ENCODE measurements around the gene PRF1. TPM values are rescaled to one million over a fixed set of nuclear protein-coding genes. Genes with fewer than 3 reads are reported as not detected.

Gene PRF1
- polyA plus RNA-seq, 1 donor from 2014 or later: 24.3 TPM

DNA sequence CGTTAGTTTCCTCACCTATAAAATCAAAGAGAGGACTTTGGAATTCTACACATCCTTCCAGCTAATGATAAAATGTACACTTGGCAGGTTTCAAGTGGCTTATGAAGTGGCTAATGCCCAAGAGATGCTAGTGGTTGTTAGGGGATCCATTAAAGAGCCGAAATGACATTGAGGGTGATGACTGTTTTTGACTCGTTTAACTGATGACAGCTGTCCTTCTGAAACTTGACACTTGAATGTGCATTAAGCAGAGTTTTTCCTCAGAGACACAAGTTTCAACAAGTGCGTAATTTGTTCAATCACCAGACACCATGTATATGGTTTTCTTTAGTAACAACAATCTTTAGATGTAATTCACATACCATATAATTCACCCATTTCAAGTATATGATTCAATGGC lies 1.6 kb upstream of the PRF1 start:
- H3K4me3 Mint-ChIP-seq: no peak overlapping the region
- H3K27me3 Mint-ChIP-seq: no peaks in the 10 kb centered on the region
- peaks cover 0 to 1% (median 0%) of the 10 kb centered on the region in 3 donors for H3K9me3 Mint-ChIP-seq
- H3K36me3 Mint-ChIP-seq: no peaks in the 10 kb centered on the region
- H3K4me1 Mint-ChIP-seq: no peaks in the 10 kb centered on the region
- peak overlapping the region in 1 of 3 donors; percentile 75 for H3K27ac Mint-ChIP-seq

DNA sequence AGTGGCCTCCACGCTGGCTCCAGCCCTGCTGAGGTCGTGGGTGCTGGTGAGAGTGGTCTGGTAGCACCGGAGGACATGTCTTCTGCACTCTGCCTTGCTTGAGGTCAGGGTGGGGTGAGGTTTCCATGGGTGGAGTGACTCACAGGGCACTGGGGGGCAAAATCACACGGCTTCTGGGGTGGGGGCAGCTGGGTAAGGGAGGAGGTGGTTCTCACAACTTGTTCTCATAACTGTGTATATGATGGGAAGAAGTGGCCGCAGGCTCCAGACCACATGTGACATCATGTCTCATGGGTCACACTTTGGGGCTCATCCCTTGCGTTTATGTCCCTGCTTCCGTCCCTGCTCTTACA lies 884 bp upstream of the PRF1 start:
- Mint-ChIP-seq H3K4me3 (peak overlapping the region in 1 of 4 donors; percentile 55), H3K27ac (peak overlapping the region in 1 of 3 donors; percentile 75), H3K36me3 (no peaks in the 10 kb centered on the region), H3K4me1 (no peaks in the 10 kb centered on the region), H3K27me3 (no peaks in the 10 kb centered on the region), H3K9me3 (no peaks in the 10 kb centered on the region)

DNA sequence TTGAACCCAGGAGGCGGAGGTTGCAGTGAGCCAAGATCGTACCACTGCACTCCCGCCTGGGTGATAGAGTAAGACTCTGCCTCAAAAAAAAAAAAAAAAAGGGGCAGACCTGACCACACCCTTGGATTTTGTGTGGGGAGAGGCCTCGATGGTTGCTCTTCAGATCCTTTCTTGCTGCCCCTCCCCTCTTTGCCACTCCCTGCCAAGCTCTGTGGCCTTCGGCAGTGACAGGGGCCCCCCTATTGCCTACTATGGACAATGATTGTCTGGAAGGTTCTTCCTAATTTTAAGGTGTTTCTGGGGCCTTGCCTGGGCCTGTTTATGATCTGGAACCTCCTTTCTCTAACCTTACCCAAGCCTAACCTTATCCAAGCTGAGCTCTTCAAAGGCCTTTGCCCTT lies 795 bp downstream of the PRF1 start:
- H3K27ac Mint-ChIP-seq: no peak overlapping the region

DNA sequence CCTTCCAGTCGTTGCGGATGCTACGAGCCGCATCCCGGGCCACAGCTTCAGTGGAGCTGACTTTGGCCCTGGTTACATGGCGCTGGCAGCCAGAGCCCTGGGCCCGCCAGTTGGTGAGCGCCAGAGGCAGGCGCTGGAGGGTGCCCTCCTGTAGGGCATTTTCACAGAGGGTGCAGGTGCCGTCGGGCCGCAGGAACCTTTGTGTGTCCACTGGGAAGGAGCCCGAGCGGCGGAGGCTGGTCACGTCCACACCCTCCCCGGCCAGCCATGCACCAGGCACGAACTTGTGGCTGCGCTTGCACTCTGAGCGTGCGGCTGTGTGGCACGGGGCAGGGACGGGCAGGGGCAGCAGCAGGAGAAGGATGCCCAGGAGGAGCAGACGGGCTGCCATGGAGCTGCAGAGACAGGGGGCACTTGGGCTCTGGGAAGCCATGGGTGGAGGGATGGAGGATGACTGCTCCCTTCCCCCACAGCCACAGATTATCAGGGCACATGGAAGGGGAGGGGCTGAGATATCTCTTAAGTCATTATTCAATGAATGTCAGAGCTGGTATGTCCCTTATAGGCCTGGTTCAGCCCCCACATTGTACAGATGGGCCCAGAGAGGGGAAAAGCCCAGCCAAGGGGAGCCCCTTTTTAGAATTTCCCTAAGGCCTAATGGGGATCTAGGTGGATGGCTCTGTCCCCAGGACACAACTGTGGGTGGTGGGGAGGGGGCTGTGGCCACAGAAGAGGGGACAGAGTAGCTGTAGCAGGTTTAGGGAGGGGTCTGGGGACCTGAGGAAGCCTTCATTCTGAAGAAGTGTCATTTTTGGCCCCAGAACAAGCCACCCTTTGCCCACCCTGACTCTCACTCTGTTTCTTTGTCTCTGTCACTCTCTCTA lies 1.8 kb downstream of the PRF1 start:
- Mint-ChIP-seq H3K4me1 (no peaks in the 10 kb centered on the region), H3K27ac (peak overlapping the region in 1 of 3 donors; percentile 57), H3K4me3 (peak overlapping the region in 2 of 4 donors; percentile 16 to 77), H3K27me3 (no peaks in the 10 kb centered on the region), H3K9me3 (no peaks in the 10 kb centered on the region), H3K36me3 (no peaks in the 10 kb centered on the region)

More for the DNA sequence above, 795 bp downstream of the PRF1 start:
- peak overlapping the region in 1 of 4 donors; percentile 51 for H3K4me3 Mint-ChIP-seq
- no peaks in the 10 kb centered on the region for H3K9me3 Mint-ChIP-seq
- no peaks in the 10 kb centered on the region for H3K36me3 Mint-ChIP-seq
- no peaks in the 10 kb centered on the region for H3K4me1 Mint-ChIP-seq
- no peaks in the 10 kb centered on the region for H3K27me3 Mint-ChIP-seq

DNA sequence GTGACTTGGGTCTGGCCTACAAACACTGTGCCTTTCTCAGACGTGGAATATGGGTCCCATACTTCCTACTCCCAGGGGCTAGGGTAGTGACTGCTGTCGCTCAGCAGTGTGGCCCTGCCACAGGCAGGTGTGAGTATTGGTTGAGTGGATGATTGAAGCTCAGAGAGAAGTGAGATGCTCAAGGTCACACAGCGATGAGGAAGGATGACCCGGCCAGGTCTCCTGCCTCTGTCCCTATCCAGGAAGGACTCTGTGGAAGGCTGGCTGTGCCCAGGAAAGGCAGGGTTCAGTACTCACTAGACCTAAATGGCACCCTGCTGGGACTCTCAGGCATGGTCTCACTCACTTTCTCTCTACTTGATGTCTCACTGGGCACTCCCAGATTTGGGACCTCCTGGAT lies 2.8 kb downstream of the PRF1 start:
- H3K9me3 Mint-ChIP-seq: no peaks in the 10 kb centered on the region

DNA sequence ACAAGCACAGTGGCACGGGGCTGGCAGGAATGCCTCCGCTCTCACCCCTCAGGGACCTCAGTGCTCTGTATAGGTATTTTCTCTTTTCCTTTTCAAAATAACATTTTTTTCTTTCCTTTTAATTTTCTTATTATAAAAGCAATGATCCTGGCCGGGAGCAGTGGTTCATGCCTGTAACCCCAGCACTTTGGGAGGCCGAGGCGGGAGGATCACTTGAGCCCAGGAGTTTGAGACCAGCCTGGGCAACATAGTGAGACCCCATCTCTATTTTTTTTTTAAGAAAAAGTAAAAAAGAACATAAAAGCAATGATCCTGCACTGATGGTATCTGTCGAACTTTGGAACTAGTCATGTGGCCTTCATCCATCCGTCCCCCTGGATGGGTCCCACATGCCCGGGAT lies 3.2 kb downstream of the PRF1 start:
- Mint-ChIP-seq H3K27ac (no peak overlapping the region), H3K27me3 (no peaks in the 10 kb centered on the region), H3K4me1 (peaks cover 0 to 4% (median 2%) of the 10 kb centered on the region in 3 donors), H3K4me3 (peak overlapping the region in 1 of 4 donors; percentile 73), H3K9me3 (no peaks in the 10 kb centered on the region), H3K36me3 (no peaks in the 10 kb centered on the region)

More for the DNA sequence above, 2.8 kb downstream of the PRF1 start:
- H3K4me1 Mint-ChIP-seq: peaks cover 0 to 2% (median under 1%) of the 10 kb centered on the region in 3 donors
- H3K36me3 Mint-ChIP-seq: no peaks in the 10 kb centered on the region
- no peak overlapping the region for H3K27ac Mint-ChIP-seq
- no peaks in the 10 kb centered on the region for H3K27me3 Mint-ChIP-seq
- peak overlapping the region in 1 of 4 donors; percentile 73 for H3K4me3 Mint-ChIP-seq

DNA sequence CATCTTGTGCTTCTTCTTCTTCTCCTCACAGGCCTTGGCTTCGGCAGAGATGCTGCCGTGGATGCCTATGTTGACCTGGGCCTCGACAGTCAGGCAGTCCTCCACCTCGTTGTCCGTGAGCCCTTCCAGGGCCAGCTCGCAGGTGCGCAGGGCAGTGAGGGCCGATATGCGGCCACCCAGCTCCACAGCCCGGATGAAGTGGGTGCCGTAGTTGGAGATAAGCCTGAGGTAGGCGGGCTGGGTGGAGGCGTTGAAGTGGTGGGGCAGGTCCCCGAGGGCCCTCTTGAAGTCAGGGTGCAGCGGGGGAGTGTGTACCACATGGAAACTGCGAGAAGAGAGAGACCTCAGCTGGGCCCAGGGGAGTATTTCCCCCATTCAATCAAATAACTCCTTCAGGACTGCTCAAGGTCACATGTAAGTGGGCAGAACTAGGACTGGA lies 3.7 kb downstream of the PRF1 start:
- H3K36me3 Mint-ChIP-seq: no peaks in the 10 kb centered on the region
- H3K4me3 Mint-ChIP-seq: peak overlapping the region in 1 of 4 donors; percentile 49
- peaks cover 2% of the 10 kb centered on the region for H3K27me3 Mint-ChIP-seq
- no peaks in the 10 kb centered on the region for H3K9me3 Mint-ChIP-seq
- H3K27ac Mint-ChIP-seq: peak overlapping the region in 2 of 3 donors; percentile 46 to 80
- peaks cover 0 to 4% (median 2%) of the 10 kb centered on the region in 3 donors for H3K4me1 Mint-ChIP-seq

DNA sequence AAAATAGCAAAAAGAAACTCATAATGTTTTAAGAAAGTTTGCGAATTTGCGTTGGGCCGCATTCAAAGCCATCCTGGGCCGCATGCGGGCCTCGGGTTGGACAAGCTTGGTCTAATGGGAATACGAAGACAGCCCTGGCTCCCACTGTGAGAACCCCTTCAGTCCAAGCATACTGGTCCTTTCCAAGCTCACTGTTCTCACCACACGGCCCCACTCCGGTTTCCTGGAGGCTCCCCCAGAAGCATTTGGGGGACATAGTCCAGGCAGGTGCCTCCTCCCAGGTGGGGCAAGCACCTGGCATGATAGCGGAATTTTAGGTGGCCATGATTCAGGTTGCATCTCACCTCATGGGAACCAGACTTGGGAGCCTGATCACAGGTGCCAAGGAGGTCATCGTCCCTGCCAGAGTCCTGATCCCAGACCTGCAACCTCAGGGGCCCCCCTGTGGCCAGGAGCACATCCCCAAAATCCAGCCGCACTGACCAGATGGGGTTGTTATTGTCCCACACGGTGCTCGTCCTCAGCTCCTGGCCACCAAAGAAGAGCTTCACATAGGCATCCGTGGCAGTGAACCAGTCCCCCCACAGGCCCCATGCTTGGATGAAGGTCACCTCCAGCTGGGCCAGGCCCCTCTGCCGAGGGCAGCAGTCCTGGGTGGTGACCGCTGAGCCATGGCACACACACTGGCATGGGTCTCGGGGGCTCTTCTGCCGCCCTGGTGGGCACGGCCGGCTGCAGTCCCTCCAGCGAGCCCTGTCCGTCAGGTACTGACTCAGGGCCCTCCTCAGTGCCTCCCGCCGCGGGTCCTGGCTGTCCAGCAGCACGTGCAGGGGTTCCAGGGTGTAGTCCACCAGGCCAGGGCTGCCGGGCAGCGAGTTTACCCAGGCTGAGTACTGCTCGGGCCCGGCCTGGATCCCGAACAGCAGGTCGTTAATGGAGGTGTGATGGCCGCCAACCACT lies 4.4 kb downstream of the PRF1 start:
- H3K9me3 Mint-ChIP-seq: no peaks in the 10 kb centered on the region
- H3K27me3 Mint-ChIP-seq: peaks cover 2% of the 10 kb centered on the region
- H3K4me3 Mint-ChIP-seq: no peak overlapping the region
- no peaks in the 10 kb centered on the region for H3K36me3 Mint-ChIP-seq
- peak overlapping the region in 1 of 3 donors; percentile 80 for H3K27ac Mint-ChIP-seq
- H3K4me1 Mint-ChIP-seq: peaks cover 0 to 4% (median 2%) of the 10 kb centered on the region in 3 donors

DNA sequence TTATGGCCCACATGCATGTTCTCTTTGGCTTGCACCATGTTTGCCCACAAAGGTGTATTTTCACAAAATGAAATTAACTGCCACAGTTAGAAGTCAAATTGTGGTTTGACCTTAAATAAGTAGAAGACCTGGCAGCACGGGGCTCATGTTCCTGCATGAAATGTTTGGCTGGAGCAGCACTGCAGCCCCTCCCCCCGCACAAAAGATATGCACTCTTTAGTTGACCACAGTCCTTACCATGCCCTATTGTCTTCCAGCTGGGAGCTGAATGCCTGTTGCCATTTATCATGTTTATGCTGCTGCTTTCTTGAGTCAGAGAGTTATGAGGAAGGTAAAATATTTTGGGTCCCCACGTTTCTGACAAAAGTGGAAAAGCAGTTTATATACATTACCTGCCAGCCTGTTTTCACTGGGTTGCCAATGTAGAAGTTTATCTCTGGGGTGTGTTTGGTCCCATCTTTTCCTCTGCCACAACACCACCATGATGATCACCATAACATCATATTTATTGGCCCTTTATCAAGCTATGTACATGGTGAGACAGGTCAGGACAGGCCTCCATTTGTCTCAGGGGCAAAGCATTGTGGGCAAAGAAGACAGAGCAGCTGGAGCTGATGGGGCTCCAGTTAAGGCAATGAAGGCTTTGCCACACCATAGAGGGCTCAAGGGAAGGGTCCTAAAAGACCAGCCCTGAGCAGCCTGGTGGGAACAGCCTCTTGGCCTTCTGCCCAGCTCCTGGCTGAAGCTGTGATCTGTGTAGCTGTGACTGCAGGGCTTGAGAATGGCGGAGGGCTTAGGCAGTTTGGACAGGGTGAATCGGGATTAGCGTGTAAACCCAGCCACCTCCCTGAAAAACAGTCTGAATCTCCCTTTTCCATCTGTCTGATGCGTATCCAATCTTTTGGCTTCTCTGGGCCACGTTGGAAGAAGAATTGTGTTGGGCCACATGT lies 5.4 kb downstream of the PRF1 start:
- Mint-ChIP-seq H3K4me3 (no peak overlapping the region), H3K9me3 (no peaks in the 10 kb centered on the region), H3K4me1 (peaks cover 0 to 4% (median 4%) of the 10 kb centered on the region in 3 donors), H3K27ac (peak overlapping the region in 1 of 3 donors; percentile 80), H3K36me3 (no peaks in the 10 kb centered on the region), H3K27me3 (peaks cover 7% of the 10 kb centered on the region)

DNA sequence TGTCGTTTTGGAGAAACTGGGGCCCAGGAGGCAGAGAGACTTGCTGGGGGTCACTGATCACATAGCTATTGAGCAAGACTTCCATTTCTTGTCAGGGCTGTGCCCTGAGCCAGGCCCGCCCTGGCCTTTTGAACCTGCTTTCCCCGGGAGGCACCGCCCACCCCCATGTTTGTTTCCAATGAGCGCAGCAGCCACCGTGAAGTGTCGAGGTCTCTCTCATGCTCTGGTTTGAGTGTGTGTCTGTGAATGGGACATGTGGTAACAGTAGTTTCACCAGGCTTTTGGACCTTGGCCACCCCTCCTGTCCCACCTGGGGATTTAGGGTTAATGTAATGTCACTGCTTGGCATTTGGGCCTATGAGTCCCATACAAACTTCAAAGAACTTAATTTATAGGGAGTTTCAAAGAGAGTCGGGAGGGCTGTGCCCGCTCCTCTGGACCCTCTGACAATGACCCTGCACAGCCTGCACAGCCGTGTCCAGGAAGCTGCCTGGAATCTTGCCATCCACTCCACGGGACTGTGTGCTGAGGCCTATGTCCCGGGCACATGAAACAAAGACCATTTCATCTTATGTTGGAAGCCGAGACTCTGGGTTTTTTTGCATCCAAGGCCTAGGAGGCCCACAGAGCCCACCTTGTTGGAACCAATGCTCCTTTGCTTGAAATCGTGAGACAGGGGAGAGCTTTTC lies 6.3 kb downstream of the PRF1 start:
- H3K36me3 Mint-ChIP-seq: no peaks in the 10 kb centered on the region
- H3K27ac Mint-ChIP-seq: peak overlapping the region in 1 of 3 donors; percentile 25
- peaks cover 8% of the 10 kb centered on the region for H3K27me3 Mint-ChIP-seq
- no peak overlapping the region for H3K4me3 Mint-ChIP-seq
- H3K9me3 Mint-ChIP-seq: no peaks in the 10 kb centered on the region
- H3K4me1 Mint-ChIP-seq: peaks cover 0 to 4% (median 4%) of the 10 kb centered on the region in 3 donors

DNA sequence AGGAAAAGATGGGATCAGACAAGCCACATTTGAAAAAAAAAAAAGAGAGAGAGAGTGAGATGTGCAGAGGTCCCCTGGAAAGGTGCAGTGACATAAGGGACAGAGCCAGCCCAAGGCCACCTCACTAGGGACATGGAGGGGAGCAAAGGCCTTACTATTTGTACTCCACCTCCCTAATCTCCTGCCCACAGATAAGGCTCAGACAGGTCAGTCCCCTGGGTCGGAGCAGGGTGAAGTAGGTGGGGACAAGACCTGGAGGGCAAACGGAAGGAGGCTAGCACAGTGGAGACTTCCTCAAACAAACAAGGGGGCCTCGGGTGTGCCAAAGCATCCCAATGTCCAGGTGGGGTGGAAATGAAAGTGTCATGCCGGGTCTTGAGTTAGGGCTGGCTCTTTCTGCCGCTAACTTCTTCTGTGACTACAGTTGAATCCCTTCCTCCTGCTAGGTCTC lies 7.0 kb downstream of the PRF1 start:
- H3K27me3 Mint-ChIP-seq: peaks cover 12% of the 10 kb centered on the region
- peak overlapping the region in 1 of 4 donors; percentile 49 for H3K4me3 Mint-ChIP-seq
- H3K9me3 Mint-ChIP-seq: no peaks in the 10 kb centered on the region
- no peak overlapping the region for H3K27ac Mint-ChIP-seq
- H3K4me1 Mint-ChIP-seq: peaks cover 0 to 4% (median 4%) of the 10 kb centered on the region in 3 donors
- H3K36me3 Mint-ChIP-seq: no peaks in the 10 kb centered on the region

DNA sequence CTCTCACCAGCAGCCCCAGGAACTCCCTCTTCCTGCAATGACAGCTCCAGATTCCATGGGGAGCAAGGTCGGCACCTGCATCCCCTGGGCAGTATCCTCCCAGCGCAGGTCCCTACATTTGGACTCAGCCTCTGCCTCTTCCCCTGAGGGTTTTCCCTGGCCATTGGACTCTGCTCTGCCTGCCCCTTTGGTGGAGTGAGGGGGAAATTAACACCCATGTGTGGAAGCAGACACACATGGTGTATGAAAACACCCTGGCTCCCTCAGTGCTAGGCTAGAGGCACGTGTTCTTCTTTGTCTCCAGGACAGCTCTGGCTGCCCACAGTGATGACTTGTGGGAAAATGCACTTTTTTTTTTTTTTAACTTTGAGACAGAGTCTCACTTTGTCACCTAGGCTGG lies 8.4 kb downstream of the PRF1 start:
- Mint-ChIP-seq H3K36me3 (no peaks in the 10 kb centered on the region), H3K9me3 (no peaks in the 10 kb centered on the region), H3K4me1 (peaks cover 0 to 4% (median 4%) of the 10 kb centered on the region in 3 donors), H3K27me3 (peaks cover 19% of the 10 kb centered on the region), H3K4me3 (no peak overlapping the region), H3K27ac (peak overlapping the region in 1 of 3 donors; percentile 59)

DNA sequence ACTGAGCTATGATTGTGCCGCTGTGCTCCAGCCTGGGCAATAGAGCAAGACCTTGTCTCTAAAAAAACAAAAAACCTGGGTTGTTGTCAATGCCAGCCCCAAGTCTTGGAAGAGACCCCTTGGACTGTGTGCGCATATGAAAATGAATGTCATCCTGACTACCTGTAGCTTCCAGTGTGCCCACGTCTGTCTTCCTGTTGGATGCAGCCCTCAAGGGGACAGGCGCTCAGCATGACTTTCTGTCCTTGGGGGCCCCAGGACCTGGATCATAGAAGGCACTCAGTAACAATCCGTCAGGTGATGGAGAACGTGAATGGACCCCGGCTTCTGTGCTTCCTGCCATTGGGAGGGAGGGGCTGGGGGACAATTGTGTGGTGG lies 9.0 kb downstream of the PRF1 start:
- H3K27ac Mint-ChIP-seq: no peak overlapping the region

More for the DNA sequence above, 9.0 kb downstream of the PRF1 start:
- Mint-ChIP-seq H3K4me3 (no peak overlapping the region), H3K27me3 (peaks cover 21% of the 10 kb centered on the region), H3K4me1 (peaks cover 0 to 4% (median 4%) of the 10 kb centered on the region in 3 donors), H3K36me3 (no peaks in the 10 kb centered on the region), H3K9me3 (no peaks in the 10 kb centered on the region)
